ENCODE data around the gene STXBP5.

The STXBP5 gene

DNA sequence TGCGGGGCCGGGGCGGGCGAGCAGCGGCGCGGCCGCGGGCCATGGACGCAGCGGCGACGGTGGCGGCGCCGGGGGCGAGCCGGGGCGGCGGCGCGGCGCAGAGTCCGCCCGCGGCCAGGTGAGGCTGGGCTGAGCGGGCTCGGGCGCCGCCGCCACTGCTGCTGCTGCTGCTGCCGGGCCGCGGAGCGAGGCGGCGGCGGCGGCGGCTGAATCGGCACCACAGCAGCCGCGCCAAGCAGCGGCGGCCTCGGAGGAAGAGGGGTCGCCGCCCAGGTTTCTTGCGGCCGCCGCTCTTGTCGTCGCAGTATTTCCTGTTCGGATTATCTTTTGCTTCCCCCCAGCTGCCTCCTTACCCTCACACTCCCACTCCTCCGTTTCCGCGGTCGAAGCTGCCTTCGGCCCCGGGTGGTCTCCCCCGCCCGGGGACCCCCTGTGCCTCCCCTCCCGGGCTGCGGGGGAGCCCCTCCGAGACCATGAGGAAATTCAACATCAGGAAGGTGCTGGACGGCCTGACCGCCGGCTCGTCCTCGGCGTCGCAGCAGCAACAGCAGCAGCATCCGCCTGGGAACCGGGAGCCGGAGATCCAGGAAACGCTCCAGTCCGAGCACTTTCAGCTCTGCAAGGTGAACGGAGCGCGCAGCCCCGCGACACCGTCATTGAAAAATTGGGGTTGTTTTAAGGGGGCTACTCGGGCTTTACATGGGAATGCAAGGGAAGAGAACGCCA lies at the start of gene STXBP5:
TSS of gene STXBP5 (plus strand) at position 358 of the 726 bp plus-strand sequence. CDS start at position 474, 116 bp downstream.
- peak; percentile 61 for DNase-seq

DNA sequence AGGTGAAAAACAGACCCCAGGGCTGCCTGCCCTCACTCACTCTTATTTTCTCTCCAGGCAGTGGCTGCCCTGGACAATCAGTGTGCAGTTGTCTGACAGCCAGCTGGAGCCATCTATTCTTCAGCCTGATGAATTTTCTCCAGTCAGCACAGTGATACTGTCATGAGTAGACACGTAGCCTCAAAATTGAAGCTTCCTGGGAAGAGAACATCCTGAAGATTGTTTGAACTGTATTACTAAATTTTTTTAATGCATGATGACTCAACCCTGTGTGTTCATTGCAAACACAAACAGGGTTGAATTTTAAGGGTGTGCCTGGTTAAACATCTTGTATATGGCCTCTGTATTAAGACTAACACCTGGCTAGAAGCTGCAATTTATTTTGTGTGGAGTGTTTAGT lies 49.8 kb upstream of the STXBP5 start:
- DNase-seq = no peak

DNA sequence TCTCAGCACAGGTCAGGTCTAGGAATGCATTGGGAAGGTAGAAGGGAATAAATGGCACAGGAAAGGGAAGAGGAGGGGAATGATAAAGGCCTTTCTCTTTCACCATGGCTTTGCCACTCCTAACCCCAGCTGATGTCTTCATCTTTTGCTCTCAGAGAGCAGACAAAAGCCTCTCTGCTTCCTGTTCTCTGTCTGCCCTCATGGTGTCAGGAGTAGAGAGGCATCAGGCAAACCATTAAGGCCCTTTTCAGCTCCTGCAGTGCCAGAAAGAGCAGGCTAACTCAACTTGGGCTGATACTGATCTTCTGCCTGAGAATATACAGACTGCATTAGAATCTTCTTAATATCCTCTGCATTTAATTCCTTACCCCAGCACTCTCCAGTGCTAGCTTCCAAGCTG lies 48.0 kb upstream of the STXBP5 start:
- DNase-seq = no peak

DNA sequence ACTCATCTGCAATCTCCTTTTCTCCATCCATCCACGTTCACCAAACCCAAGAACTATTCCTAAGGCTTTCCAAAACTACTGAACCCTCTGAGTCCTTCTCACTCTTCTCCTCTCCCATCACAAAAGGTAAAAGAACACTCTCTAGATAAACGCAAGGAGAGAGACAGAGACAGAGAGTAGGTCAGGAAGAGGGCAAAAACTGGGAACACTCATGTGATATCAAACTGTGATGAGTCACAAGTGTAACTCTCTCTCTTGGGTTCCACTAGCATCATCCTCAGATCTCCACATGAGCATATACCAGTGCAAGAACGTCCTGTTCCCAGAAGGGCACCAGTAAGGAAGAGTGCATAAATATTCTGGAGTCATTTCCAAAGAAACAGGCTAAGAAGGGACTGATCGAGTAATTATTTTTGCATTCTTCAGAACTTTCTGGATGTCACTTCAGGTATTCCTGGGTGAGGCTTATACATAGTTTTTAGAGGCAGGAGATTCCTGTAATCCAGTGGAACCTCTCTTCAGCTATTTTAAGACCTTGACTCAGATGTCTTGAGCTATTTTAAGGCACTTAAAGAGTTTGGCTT lies 47.3 kb upstream of the STXBP5 start:
- no peak for DNase-seq

DNA sequence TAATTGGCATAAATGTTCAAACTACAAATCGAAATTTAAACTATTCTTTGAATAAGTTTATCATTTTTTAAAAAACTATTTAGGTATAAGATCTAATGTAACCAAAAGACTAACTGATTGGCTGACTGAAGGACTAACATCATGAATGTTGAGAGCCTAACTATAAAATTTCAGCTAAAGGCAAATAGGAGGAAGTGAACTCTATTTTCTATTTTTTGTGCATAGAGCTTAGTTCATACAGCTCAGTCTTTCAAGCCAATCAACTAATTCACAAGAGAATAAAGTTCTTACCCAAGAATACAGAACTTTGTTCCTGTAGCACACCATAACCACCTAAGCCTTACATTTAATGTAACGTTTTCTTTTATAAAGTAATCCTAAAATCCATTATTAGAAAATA lies 46.3 kb upstream of the STXBP5 start:
- no peak for DNase-seq

DNA sequence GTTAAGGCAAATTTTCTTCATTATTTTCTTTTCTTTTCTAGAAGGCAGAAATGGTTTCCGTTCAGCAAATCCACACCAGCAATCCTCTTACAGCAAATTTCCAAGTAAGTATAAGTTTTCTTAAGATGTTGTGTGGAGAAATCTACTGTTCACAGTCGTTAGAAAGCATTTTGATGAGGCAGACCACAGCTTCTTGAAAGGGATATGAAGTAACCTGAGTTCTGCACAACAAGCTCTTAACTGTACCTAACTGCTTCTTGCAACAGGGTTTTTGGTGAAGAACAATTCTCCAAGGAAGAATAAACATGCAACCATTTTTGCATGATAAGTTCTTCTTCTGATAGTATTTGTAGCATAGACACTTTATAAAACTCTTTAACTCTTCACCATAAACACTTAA lies 45.3 kb upstream of the STXBP5 start:
- DNase-seq = no peak

DNA sequence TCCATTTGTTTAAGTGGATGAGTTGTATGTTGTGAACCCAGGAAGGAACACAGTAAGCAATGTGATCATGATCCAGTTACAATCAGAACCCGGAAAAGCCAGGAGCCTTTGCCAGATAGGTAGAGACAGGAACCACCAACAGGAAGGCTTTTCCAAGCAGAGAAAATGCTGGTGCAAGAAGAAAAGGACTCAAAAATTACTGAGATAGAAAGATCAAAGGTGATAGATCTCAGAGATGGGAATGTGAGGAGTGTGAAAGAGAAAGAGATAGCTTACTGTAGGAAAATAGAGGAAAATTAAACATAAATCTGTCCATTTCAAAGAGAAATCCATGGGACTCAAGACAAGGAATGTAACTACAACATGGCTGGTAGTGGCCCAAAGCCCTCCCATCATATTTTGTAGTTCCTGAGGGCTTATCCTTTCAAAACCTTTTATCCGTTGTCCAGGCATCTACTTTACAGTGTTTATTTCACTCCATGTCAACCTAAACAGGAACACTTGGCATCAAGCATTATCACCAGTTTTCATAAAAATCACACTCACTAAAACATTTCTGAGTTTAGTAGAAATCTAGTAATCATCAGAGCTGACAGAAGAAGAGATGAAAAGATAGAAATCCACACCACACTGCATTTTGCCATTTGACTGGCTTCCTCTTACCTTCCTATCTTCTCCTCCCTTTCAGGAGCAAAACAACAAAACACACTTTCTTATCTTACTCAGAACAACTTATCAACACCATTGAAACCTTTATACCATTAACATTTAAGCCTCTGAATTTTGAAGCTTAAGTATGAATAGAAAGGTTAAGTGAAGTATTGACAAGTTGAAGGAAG lies 44.5 kb upstream of the STXBP5 start:
- DNase-seq = no peak

DNA sequence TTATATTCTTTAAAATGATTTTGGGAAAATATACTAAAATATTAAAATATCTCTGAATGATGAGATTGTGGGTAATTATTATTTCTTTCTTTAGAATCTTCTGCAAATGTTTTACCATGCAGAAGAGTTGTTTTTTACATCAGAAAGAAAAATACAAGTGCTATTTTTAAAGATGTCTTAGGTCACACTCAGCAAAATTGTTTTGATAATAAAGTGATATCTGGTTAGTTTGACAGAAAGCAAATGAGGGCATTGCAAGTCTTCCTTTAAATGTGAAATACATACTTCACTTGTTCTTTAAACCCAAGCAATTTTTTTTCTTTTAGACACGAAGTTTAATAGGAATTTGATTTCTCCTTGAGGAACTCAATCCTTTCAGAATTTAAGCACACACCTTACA lies 43.6 kb upstream of the STXBP5 start:
- no peak for DNase-seq

DNA sequence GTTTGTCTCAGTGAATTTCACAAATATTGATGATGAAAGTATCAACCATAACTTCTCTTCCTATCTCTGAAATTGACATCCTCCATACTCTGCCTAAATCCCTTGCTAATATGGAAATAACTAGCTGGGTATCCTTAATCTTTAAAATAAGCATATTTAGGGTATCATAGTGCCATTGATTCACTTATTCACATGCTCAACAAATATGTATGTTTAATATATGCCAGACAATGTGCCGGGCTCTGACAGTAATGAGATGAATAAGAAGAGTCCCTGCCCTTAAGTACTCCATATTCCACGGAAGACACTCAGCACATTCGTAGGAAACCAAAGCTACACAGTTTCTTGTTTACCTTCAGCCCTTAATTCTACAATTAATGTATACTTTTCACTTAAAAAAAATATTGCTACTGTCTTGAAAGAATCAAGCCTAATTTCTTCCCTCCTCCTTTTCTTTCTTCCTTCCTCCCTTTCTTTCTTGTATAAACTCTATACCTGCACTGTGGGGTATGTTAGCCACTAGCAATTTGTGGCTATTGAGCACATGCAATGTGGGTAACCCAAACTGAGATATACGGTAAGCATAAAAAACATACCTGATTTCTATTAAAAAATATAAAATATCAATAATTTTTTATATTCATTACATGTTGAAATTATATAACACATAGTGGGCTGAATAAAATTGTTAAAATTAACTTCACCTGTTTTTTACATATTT lies 42.8 kb upstream of the STXBP5 start:
- DNase-seq = no peak

DNA sequence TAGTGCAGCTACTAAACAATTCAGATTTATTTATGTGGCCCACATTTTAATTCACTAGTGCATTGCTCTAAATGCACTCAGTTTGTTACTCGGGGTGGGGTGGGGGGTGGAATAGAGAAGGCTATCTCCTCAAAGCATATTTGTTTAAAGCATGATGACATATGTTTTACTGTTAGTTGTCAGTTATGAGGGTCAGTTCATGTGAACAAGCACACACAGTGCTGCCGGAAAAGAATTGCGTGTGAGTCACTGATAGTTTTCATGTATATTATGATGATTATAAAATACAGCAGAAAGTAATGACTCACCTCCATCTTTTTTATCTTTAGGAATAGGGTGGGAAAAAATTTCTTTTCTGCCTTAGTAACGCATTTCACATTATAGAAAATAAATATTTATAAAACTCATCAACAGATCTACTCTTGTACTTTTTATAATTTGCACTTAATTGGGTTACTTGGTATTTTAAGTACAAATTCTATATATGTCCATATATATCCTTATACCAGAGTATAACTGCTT lies 42.2 kb upstream of the STXBP5 start:
- no peak for DNase-seq

DNA sequence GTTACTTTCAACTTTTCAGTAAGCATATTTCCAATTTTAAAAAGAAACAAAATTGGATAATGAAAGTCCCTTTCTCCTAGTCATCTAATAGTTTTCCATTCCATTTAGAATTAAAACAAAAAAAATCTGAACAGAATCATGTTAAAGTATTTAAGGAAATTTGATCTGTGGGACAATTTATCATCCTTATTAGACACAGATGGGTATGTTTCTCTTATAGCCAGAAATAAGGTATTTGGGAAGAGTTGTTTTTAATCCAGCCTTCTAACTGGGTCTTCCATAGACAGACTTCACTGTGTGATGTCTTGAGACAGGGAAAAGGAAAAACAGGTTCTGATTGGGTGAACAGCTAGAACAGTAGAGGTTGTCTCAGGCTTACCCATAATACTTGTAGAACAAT lies 39.5 kb upstream of the STXBP5 start:
- no peak for DNase-seq

DNA sequence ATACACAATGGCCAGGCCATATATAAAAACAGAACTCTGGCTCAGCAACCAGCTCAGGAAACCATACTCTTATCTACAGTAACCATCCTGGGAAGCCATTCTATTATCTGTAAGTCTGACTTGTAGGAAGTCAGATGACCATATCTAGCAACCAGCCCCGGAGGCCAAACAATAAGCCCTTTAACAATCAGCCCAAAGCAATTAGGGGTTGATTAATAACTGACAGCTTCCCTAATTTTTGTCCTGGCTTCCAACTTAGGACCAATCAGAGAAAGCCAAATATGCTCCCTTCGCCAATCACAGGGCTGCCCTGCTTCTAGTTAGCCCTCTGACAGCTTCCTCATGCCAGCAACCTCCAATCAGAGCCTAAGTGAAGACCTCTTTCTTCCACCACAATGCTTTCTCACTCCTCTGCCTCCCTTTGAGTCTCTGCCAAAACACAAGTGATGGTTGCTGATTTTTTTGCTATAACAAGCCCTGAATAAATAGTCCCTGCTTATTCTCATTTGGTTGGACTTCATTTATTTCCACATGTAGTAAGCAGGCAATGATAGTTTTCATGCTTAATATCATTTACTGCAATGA lies 37.8 kb upstream of the STXBP5 start:
- no peak for DNase-seq

DNA sequence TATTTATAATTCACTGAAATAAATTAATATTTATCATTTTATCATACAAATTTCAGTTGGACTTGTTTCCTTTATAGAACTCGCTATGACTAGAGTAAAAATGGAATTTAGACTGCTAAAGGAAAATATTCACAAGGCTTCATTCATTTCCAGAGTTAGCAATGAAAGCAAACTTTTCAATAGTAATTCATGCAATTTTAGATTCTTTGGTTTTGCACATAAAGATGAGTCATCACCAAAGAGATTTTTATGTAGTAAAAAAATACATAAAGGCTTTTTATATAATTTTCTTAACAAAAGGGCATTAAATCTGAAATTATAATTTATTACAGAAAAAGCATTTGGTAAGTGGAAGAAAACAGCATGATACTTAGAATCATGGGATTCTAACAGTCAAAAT lies 37.2 kb upstream of the STXBP5 start:
- DNase-seq = no peak

DNA sequence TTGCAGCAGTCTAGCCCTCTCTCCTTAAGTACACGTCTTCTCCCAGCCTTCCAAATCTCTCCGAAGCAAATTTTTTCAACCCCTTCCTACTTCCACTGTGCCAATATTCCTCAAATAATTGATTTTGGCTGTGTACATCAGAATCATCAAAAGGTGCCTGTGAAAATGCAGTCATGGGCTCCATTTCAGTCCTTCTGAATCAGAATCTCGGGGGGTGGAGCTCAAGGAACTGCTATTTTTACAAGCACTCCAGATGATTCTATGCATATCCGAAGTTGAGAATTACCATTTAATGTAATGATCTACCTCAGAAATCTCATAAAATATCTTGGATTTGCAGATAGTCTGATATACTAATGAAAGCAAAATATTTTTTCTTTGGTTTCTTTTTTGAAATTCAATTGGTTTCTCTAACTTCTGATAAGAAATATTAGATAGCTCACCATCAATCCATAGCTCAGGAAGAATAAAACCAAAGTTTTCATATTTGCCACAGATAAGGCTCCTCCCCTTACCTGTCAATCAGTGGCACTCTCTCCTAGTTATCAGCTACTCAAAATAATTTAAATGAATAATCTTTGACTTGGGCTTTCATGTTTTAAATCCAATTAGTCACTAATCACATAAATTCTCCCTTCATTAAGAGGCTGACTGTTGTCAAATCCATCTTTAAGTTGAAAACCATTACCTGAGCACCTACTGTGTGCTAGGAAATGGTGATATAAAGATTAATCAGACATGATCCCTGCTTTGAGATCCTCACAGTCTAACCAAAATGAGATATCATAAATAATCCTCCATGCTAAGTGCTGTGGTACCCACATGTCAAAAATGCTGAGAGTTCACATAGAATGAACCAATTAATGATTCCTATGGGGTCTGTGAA lies 36.4 kb upstream of the STXBP5 start:
- DNase-seq = no peak

DNA sequence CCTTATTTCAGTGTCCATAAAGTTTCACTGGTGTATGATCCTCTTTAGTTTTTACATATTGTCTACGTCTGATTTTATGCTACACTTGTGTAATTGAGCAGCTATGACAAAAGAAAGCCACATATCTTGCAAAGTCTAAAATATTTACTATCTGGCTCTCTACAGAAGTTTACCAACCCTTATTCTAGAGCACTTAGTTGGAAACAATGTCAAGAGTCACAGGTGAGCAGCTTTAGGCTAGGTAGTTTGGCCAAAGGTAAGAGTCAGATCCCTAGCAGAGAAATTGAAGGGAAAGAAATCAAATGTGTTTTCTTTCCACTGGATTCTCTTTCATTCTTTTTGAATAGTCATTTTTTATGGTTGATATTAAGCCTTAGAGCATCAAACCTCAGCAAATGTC lies 34.7 kb upstream of the STXBP5 start:
- DNase-seq = no peak

DNA sequence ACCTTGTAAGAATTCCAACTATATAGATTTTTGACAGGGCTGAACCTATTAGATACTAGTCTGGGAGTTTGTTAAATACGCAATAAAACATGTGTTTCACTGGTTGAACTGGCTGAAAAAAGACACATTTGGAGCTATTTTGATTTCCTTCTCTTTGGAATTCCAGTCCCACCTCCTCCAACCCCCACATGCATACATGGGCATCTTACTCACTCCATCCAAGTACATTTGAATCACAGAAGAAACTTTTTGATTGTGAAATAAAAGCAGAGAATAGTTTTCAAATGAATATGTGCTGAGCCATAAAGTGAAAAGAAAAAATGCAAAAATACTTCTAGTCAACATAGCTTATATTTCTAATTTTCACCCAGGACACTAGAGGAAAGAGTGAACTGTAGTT lies 33.9 kb upstream of the STXBP5 start:
- no peak for DNase-seq

DNA sequence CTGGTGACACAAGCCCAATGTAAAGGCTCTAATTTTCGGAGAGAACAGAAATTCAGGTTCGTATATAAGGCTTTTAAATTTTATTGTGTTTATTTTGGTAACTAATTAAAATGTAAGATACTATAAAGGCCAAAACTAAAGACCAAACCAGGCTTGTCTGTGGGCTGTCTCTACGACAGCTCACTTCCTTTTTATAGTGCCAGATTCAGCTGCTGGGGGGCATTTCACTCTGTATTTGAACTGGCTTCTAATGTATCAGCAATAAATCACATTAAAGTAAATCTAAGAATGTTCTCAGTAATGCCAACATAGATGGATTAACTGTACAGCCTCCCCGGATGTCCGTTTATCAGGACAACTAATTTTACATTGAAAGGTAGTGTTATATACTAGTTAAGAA lies 31.1 kb upstream of the STXBP5 start:
- DNase-seq = no peak

DNA sequence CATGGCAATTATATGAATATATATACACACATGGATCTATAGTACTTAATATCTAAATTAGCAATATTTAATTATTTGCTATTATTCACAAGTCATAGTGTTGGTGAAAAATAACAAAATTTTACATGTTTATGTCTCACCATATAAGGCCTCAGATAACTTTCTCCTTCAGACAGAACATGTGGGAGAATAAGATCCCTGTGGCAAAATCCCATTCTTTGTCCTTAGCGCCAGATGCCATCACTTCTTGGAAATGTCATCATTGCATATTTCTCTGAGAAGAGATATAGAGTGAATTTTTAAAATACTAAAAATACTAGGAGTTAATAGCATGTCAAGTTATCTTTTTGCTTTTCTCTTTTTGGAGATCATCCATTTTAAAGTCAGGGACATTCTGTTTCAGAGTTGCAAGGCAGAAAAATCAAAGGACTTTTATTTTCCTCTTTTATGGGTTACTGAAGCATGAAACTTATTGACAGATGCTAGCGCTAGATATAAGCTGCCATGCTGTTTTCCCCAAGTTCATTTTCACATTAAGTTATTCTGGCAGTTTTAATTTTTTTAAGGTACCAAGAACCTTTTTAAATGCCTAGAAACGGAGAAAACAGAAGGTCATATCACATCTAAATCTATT lies 30.4 kb upstream of the STXBP5 start:
- DNase-seq = no peak

DNA sequence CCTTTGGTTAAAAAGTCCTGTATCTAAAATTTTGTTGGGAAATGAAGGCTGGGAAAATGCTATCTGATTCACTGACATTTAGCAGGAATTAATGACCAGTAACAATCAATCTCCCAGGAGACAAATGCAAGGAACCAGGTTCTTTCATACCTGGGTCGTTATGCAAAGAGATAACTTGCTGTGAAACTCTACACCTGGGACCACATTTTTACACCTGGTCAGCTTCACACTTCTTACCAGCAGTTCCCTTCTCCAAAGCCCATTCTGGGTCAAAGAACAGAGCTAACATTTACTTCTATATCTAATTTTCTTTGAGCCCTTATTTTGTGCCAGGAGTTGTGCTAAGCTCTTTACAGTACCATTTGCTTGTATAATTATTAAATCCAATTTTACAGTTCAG lies 27.4 kb upstream of the STXBP5 start:
- peak; percentile 96 for DNase-seq

DNA sequence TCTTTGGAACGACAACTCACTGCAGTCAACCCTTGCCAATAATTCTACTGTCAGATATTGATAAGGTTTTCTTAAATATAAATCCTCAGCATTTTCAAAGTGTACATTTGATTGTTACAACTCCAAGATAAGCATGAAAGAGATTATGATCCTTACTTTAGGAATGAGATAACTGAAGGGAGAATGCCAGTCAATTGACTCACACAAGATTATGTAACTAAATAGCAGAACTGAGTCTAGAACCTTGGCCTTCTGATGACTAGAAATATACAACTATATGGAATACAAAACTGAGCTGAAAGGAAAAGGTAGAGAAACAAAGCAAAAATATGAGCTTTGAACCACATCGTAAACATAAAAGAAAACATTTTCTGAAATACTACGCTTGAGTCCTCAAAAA lies 26.9 kb upstream of the STXBP5 start:
- no peak for DNase-seq

DNA sequence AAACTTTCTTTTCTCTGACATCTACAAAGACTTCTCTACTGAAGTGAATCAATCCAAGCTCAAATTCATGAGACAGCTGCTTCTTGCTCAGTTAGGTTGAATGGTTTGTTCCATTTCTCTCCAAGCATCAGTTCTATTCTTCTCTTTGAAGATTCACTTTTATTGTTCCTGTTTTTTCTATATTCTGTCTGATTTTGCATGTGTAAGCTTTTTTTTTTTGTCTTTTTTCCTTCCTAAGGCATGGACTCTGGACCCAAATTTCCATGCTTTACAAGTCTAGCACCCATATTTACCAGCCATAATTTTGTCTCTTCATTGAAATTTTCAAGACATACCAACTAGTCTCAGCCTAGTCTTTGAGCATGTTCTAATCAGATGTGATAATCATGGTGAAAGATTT lies 25.9 kb upstream of the STXBP5 start:
- DNase-seq = peak; percentile 29
